VCaP (cell line): ENCODE results near the gene METTL23.
"Not testable (repeated sequence)": the region's sequence is repeated elsewhere in the genome, so short reads cannot be mapped to it uniquely, and the experiment has no call there.

Experiments
- H3K27ac ChIP-seq: fragments of 450-650 bp; 2 replicates; pipeline ENCODE4 v1.5.1; 2017
- CTCF ChIP-seq: fragments of 450-650 bp; conservative IDR thresholded peaks from 2 replicates; pipeline ENCODE4 v1.5.1; 2017; ENCODE audit warnings: mild to moderate bottlenecking, moderate library complexity

The METTL23 gene

GRCh38 chr17:76710863-76711611 lies 15.6 kb upstream of the METTL23 start, which contains the start of gene MXRA7:
TSS of gene MXRA7 (minus strand) at chr17:76710965. CDS start at chr17:76710946, 19 bp downstream.
- no peak for TF ChIP-seq CTCF
- H3K27ac ChIP-seq = peak within 1 kb of the TSS; percentile 55

GRCh38 chr17:76712321-76712720 lies 14.3 kb upstream of the METTL23 start:
- H3K27ac ChIP-seq = not testable (repeated sequence)

GRCh38 chr17:76713765-76714164 lies 12.9 kb upstream of the METTL23 start:
- TF ChIP-seq CTCF = no peak
- H3K27ac ChIP-seq = no peak overlapping the region

GRCh38 chr17:76714336-76714735 lies 12.3 kb upstream of the METTL23 start:
- TF ChIP-seq CTCF = no peak
- no peak overlapping the region for H3K27ac ChIP-seq

- TF ChIP-seq CTCF = peak; percentile 95
- no peak overlapping the region for H3K27ac ChIP-seq
Measured at GRCh38 chr17:76714822-76715495, 11.7 kb upstream of the METTL23 start.

GRCh38 chr17:76715496-76715830 lies 11.2 kb upstream of the METTL23 start:
- H3K27ac ChIP-seq = no peak overlapping the region
- no peak for TF ChIP-seq CTCF

GRCh38 chr17:76716146-76716838 lies 10.3 kb upstream of the METTL23 start:
- no peak overlapping the region for H3K27ac ChIP-seq
- no peak for TF ChIP-seq CTCF
